ENCODE results near the gene SAMD13.

Gene SAMD13

DNA sequence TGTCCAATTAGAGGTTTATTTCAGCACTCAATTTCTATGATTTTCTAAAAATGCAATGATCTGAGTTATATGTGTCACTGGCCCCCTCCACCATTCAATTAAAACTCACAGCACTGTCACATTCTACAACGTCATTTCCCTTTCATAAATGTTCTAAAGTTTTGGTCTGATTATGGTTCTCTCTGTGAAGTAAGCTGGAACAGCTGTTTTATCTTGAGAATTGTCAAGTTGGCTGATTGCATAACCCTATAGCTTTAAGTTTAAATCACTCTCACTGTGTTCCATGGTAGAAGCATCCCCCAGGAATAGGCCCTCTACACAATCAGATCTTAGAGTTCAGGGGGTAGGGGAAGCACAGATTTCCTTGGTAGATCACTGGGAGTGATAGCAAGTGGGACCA is 55.4 kb downstream of the SAMD13 start:
- Histone ChIP-seq H2AFZ (ENCODE audit: low read length, unreplicated experiment) (no peak overlapping the region), H3K27me3 (ENCODE audit: insufficient read depth, low read length) (no peaks in the 10 kb centered on the region), H3K79me2 (ENCODE audit: control insufficient read depth, insufficient read depth, low read length, unreplicated experiment) (no peaks in the 10 kb centered on the region), H3K4me3 (ENCODE audit: low read depth, low read length) (no peak overlapping the region), H3K27ac (ENCODE audit: low read depth, low read length) (no peak overlapping the region), H3K4me1 (ENCODE audit: control insufficient read depth, insufficient read depth, low read length, unreplicated experiment) (peaks cover 11% of the 10 kb centered on the region), H3K36me3 (ENCODE audit: insufficient read depth, low read length) (no peaks in the 10 kb centered on the region)

DNA sequence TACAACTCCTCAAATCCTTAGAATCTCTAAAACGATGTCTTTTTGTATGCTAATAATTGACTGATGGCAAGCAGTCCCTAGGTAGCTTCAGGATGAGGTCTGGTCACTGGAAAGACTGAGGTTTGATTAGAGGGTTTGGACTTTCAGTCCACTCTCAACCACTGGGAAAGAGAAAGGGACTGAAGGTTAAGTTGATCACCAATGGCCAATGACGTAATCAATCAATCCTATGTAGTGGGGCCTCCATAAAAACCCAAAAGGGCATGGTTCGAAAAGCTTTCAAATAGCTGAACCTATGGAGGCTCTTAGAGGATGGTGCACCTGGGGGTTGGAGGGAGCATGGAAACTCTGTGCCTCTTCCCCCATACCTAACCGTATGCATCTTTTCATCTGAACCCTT is 57.2 kb downstream of the SAMD13 start:
- Histone ChIP-seq H3K4me1 (ENCODE audit: control insufficient read depth, insufficient read depth, low read length, unreplicated experiment) (peaks cover 7% of the 10 kb centered on the region), H3K27me3 (ENCODE audit: insufficient read depth, low read length) (no peaks in the 10 kb centered on the region), H3K79me2 (ENCODE audit: control insufficient read depth, insufficient read depth, low read length, unreplicated experiment) (no peaks in the 10 kb centered on the region), H2AFZ (ENCODE audit: low read length, unreplicated experiment) (no peak overlapping the region), H3K27ac (ENCODE audit: low read depth, low read length) (no peak overlapping the region), H3K4me3 (ENCODE audit: low read depth, low read length) (no peak overlapping the region), H3K36me3 (ENCODE audit: insufficient read depth, low read length) (no peaks in the 10 kb centered on the region)

DNA sequence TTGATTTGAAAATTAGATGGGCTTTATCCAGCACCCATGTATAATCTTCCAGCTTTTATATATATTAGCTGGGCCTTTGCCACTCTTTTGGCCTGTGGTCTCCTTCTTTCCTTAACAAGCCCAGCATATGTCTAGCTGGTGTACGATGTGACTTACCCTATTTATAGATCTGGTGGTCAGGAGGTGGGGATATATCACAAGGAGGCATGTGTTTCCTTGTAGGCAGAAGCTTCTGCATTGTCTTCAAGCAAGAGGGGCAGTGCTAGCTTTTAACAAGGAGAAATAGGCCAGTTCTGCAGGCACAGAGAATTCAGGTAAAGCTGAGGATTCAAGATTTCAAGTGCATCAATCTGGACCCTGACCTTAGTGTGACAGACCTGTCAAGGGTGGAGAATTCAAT is 58.8 kb downstream of the SAMD13 start:
- H3K4me1 ChIP-seq (ENCODE audit: control insufficient read depth, insufficient read depth, low read length, unreplicated experiment), result peaks cover 14% of the 10 kb centered on the region
- H3K27ac ChIP-seq (ENCODE audit: low read depth, low read length), result no peak overlapping the region
- no peaks in the 10 kb centered on the region for H3K79me2 ChIP-seq (ENCODE audit: control insufficient read depth, insufficient read depth, low read length, unreplicated experiment)
- no peaks in the 10 kb centered on the region for H3K27me3 ChIP-seq (ENCODE audit: insufficient read depth, low read length)
- H3K36me3 ChIP-seq (ENCODE audit: insufficient read depth, low read length), result no peaks in the 10 kb centered on the region
- no peak overlapping the region for H3K4me3 ChIP-seq (ENCODE audit: low read depth, low read length)
- H2AFZ ChIP-seq (ENCODE audit: low read length, unreplicated experiment), result no peak overlapping the region

DNA sequence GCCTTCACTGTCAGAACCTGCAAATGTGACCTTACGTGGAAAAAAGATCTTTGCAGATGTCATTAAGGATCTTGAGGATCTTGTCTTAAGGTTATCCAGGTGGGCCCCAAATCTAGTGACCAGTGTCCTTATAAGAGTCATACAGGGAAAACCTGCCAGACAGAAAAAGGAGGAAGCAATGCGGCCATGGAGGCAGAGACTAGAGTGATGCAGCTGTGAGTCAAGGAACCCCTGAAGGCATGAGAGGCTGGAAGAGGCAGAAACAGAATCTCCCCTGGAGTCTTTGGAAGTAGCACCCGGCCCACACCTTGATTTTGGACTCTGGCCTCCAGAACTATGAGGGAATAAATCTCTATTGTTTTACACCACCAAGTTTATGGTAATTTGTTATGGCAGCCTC is 60.3 kb downstream of the SAMD13 start:
- Histone ChIP-seq H3K4me3 (ENCODE audit: low read depth, low read length) (no peak overlapping the region), H2AFZ (ENCODE audit: low read length, unreplicated experiment) (no peak overlapping the region)

DNA sequence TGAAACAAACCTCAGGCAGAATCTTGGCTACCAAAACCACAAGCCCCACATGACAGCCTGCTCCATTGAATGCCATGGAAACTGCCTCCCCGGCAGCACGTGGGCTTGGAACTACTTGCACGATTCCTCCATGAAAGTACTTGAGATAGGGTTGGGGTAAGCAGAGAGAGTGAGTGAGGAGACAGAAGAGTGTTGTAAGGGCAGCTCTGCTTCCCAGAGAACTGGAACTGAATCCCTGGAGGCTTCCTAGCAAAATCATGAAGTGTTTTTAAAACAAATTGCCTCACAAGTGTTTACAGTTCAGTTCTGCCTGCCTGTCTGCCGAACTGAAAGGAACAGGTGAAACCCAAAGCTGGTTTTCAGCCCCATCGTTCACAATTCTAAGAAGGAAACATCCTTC is 61.5 kb downstream of the SAMD13 start:
- peak overlapping the region; percentile 24; the same call in 1 of the 2 replicates for H3K4me3 ChIP-seq (ENCODE audit: low read depth, low read length)
- peaks cover 34% of the 10 kb centered on the region for H3K4me1 ChIP-seq (ENCODE audit: control insufficient read depth, insufficient read depth, low read length, unreplicated experiment)
- H2AFZ ChIP-seq (ENCODE audit: low read length, unreplicated experiment), result peak overlapping the region; percentile 41
- H3K79me2 ChIP-seq (ENCODE audit: control insufficient read depth, insufficient read depth, low read length, unreplicated experiment), result no peaks in the 10 kb centered on the region
- no peaks in the 10 kb centered on the region for H3K36me3 ChIP-seq (ENCODE audit: insufficient read depth, low read length)
- no peaks in the 10 kb centered on the region for H3K27me3 ChIP-seq (ENCODE audit: insufficient read depth, low read length)
- no peak overlapping the region for H3K27ac ChIP-seq (ENCODE audit: low read depth, low read length)

More for the DNA sequence above, 60.3 kb downstream of the SAMD13 start:
- Histone ChIP-seq H3K4me1 (ENCODE audit: control insufficient read depth, insufficient read depth, low read length, unreplicated experiment) (peaks cover 26% of the 10 kb centered on the region), H3K27me3 (ENCODE audit: insufficient read depth, low read length) (no peaks in the 10 kb centered on the region), H3K79me2 (ENCODE audit: control insufficient read depth, insufficient read depth, low read length, unreplicated experiment) (no peaks in the 10 kb centered on the region), H3K27ac (ENCODE audit: low read depth, low read length) (no peak overlapping the region), H3K36me3 (ENCODE audit: insufficient read depth, low read length) (no peaks in the 10 kb centered on the region)

DNA sequence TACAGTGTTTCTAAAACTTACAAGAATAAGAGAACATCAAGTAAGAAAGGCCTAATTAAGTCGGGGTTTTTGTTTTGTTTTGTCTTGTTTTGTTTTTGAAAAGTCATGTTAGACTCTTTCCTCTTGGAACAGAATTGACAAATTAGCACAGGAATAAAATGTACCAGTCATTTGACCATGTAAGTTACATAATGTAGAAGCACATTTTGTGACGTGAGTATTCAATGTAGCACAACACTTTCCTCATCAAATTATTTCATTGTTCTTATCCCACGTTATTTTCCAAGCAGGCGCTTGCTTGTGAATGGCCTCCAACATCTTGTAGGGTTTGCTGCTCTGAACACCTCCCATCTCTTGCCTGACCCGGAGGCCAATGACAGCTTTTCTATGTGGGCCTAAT is 62.1 kb downstream of the SAMD13 start:
- Histone ChIP-seq H3K36me3 (ENCODE audit: insufficient read depth, low read length) (no peaks in the 10 kb centered on the region), H3K4me3 (ENCODE audit: low read depth, low read length) (peak overlapping the region; percentile 24; the same call in 1 of the 2 replicates), H3K79me2 (ENCODE audit: control insufficient read depth, insufficient read depth, low read length, unreplicated experiment) (no peaks in the 10 kb centered on the region), H2AFZ (ENCODE audit: low read length, unreplicated experiment) (peak overlapping the region; percentile 41), H3K4me1 (ENCODE audit: control insufficient read depth, insufficient read depth, low read length, unreplicated experiment) (peaks cover 34% of the 10 kb centered on the region), H3K27ac (ENCODE audit: low read depth, low read length) (no peak overlapping the region), H3K27me3 (ENCODE audit: insufficient read depth, low read length) (no peaks in the 10 kb centered on the region)

DNA sequence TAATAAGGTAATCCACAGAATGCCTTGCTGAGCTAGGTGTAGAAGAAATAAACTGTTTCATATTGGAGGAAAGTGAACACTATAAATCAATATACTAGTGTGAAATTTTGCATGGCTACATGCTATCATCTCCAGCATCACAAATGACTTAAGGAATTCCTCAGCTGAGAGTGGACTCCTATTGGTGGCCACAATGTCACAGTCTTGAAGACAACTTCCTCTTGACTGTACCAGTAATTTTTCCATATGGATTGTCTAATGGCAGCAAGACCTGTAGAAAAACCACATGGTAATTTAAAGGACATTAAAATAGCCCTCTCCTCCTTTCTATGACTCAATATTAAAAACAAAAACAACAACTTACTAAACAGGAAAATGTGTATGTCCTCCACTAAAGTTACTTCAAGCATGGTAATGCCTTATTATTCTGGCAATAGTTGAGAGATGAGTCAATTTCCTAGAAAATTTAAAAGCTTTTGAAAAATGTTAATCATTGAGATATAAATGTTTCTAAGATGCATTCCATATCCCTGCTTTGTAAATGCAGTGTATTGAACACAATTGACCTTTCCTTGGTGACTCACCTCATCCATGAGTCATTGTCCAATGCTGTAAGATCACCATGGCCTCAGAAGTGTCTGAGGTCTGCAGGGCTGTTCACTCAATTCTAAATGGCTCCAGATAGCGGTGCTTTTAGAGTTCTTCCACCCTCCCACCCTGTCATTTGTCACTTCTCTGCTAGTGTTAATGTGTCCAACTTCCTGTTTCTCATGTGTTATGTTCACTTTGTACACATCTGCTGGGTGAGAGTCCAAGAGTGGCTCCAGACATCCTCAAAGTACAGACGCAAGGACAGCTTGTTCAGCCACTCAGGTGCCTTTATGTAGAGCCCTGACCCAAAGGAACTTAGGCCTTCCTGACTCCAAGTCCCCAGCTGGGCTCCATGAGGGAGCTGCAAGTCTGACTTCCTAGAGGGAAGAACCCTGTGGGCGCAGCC is 64.0 kb downstream of the SAMD13 start:
- peak overlapping the region; percentile 8; the same call in 1 of the 2 replicates for H3K4me3 ChIP-seq (ENCODE audit: low read depth, low read length)
- no peaks in the 10 kb centered on the region for H3K27me3 ChIP-seq (ENCODE audit: insufficient read depth, low read length)
- no peaks in the 10 kb centered on the region for H3K36me3 ChIP-seq (ENCODE audit: insufficient read depth, low read length)
- H2AFZ ChIP-seq (ENCODE audit: low read length, unreplicated experiment), result peak overlapping the region; percentile 24
- H3K27ac ChIP-seq (ENCODE audit: low read depth, low read length), result peak overlapping the region; percentile 71
- peaks cover 34% of the 10 kb centered on the region for H3K4me1 ChIP-seq (ENCODE audit: control insufficient read depth, insufficient read depth, low read length, unreplicated experiment)
- no peaks in the 10 kb centered on the region for H3K79me2 ChIP-seq (ENCODE audit: control insufficient read depth, insufficient read depth, low read length, unreplicated experiment)

DNA sequence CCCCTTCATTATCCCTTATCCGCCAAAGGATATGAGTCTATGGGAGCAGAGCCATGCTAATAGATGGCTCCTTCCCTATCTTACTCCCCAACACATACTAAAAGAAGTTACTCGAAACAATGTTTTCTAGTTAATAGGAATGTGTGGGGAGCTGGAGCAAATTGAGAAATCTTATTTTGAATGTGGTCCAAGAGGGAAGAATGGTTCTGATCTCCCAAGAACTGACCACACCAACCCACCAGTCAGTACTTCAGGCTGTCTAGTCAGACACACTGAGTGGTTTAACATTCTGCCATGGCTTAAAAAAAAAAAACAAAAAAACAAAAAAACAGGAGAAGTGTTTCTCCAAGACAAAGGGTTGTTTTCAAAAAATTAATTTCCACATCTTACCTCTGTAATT is 65.3 kb downstream of the SAMD13 start:
- H3K79me2 ChIP-seq (ENCODE audit: control insufficient read depth, insufficient read depth, low read length, unreplicated experiment), result no peaks in the 10 kb centered on the region
- H3K27ac ChIP-seq (ENCODE audit: low read depth, low read length), result peak overlapping the region; percentile 71
- H3K4me1 ChIP-seq (ENCODE audit: control insufficient read depth, insufficient read depth, low read length, unreplicated experiment), result peaks cover 34% of the 10 kb centered on the region
- H3K36me3 ChIP-seq (ENCODE audit: insufficient read depth, low read length), result no peaks in the 10 kb centered on the region
- peak overlapping the region; percentile 4; the same call in 1 of the 2 replicates for H3K4me3 ChIP-seq (ENCODE audit: low read depth, low read length)
- H2AFZ ChIP-seq (ENCODE audit: low read length, unreplicated experiment), result peak overlapping the region; percentile 47
- H3K27me3 ChIP-seq (ENCODE audit: insufficient read depth, low read length), result no peaks in the 10 kb centered on the region

DNA sequence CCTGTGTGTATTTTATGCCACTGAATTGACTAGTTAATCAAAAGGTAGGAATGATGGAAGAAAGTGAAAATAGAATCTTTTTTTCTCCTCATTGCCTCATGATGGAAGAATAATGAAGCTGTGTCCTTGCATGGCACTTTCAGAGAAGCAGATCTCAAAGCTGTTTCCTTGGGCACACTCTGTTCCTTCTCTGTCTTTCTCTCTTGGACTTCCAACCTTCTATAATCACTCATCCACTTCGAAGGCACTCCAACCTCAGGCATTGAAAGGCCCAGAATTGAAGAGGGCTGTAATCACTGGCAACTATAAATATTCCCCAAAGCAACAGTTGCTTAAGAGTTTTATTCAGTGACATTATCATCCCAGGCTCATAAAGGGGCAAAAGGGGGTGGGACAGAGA is 65.7 kb downstream of the SAMD13 start:
- H3K4me3 ChIP-seq (ENCODE audit: low read depth, low read length), result no peak overlapping the region
- H3K27me3 ChIP-seq (ENCODE audit: insufficient read depth, low read length), result no peaks in the 10 kb centered on the region
- peaks cover 34% of the 10 kb centered on the region for H3K4me1 ChIP-seq (ENCODE audit: control insufficient read depth, insufficient read depth, low read length, unreplicated experiment)
- peak overlapping the region; percentile 71; the same call in 1 of the 2 replicates for H3K27ac ChIP-seq (ENCODE audit: low read depth, low read length)
- peak overlapping the region; percentile 47 for H2AFZ ChIP-seq (ENCODE audit: low read length, unreplicated experiment)
- H3K36me3 ChIP-seq (ENCODE audit: insufficient read depth, low read length), result no peaks in the 10 kb centered on the region
- H3K79me2 ChIP-seq (ENCODE audit: control insufficient read depth, insufficient read depth, low read length, unreplicated experiment), result no peaks in the 10 kb centered on the region

DNA sequence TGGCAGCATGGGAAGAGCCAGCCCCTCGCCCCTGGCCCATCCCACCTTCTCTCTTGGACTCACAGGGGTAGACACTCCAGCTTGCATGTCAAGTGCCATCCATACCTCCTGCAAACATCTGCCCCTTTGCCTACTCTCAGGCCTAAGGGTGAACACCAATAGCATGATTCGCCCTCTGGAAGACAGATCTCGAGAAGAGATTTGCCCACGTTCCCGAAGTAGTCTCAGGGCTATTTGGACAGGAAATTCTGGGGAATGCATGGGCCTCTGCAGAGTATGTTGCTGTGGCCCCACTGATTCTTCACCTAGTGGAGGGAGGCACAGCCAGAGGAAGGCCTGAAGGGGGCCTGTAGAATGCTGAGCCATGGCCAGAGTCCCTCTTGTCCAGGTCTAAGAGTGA is 66.9 kb downstream of the SAMD13 start:
- Histone ChIP-seq H3K27me3 (ENCODE audit: insufficient read depth, low read length) (no peaks in the 10 kb centered on the region), H3K79me2 (ENCODE audit: control insufficient read depth, insufficient read depth, low read length, unreplicated experiment) (no peaks in the 10 kb centered on the region), H2AFZ (ENCODE audit: low read length, unreplicated experiment) (no peak overlapping the region), H3K36me3 (ENCODE audit: insufficient read depth, low read length) (no peaks in the 10 kb centered on the region), H3K4me3 (ENCODE audit: low read depth, low read length) (no peak overlapping the region), H3K4me1 (ENCODE audit: control insufficient read depth, insufficient read depth, low read length, unreplicated experiment) (peaks cover 29% of the 10 kb centered on the region), H3K27ac (ENCODE audit: low read depth, low read length) (no peak overlapping the region)

DNA sequence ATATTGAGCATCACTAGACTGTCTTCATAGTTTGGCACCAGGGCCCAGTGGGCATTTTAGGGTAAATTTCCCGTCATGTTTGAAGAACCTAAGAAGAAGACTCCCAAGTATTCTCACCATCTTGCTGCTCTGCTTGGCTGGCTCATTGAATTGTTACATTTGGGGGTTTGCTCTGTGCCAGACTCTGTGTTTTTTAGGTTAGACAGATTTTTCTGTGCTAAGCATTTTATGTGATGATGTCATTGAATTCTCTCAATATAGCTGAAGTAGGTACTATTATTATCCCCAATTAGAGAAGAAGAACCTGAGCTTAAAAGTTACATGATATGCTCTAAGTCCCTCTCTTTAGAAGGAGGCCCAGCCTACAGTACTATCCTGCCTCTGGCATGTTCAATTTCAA is 68.8 kb downstream of the SAMD13 start:
- Histone ChIP-seq H3K4me3 (ENCODE audit: low read depth, low read length) (no peak overlapping the region), H3K4me1 (ENCODE audit: control insufficient read depth, insufficient read depth, low read length, unreplicated experiment) (peaks cover 20% of the 10 kb centered on the region), H3K36me3 (ENCODE audit: insufficient read depth, low read length) (no peaks in the 10 kb centered on the region), H2AFZ (ENCODE audit: low read length, unreplicated experiment) (no peak overlapping the region), H3K27ac (ENCODE audit: low read depth, low read length) (no peak overlapping the region), H3K27me3 (ENCODE audit: insufficient read depth, low read length) (no peaks in the 10 kb centered on the region), H3K79me2 (ENCODE audit: control insufficient read depth, insufficient read depth, low read length, unreplicated experiment) (no peaks in the 10 kb centered on the region)

All from ACC112 (cell line).